OCI-LY3 (cell line): ENCODE measurements around the gene EHBP1L1.

ENCODE experiments used
- EZH2phosphoT487 ChIP-seq: fragments of 200-600 bp; shearing (Covaris generic); IDR thresholded peaks from 2 replicates; pipeline ENCODE4 v1.6.1; 2018; ENCODE audit warnings: antibody characterized with exemption, mixed run types, low read depth
- TF ChIP-seq, protein P1 (sequence below): fragments of 200-600, 300-600 bp; sonication (generic); IDR thresholded peaks from 2 replicates; pipeline ENCODE4 v1.5.1; 2014; ENCODE audit warnings: antibody characterized with exemption, low read length, low read depth

DNA sequence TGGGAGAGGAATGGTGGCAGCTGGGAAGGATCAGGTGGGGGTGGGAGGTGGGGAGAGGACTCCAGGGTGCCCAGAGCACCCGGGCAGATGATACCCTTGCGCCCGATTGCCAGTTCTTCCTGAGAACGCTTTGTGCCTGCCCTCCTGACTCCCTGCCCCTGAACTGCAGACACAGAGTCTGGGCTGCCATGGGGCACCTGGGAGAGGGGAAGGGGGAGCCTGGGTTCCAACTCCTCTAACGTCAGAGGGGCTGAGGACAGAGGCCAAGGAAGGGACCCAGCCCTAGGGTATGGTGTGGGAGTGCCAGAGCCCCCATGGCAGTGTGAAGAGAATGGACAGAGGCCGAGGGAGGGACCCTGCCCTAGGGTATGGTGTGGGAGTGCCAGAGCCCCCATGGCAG, 20.7 kb downstream of the EHBP1L1 start:
- TF ChIP-seq, protein P1, sequence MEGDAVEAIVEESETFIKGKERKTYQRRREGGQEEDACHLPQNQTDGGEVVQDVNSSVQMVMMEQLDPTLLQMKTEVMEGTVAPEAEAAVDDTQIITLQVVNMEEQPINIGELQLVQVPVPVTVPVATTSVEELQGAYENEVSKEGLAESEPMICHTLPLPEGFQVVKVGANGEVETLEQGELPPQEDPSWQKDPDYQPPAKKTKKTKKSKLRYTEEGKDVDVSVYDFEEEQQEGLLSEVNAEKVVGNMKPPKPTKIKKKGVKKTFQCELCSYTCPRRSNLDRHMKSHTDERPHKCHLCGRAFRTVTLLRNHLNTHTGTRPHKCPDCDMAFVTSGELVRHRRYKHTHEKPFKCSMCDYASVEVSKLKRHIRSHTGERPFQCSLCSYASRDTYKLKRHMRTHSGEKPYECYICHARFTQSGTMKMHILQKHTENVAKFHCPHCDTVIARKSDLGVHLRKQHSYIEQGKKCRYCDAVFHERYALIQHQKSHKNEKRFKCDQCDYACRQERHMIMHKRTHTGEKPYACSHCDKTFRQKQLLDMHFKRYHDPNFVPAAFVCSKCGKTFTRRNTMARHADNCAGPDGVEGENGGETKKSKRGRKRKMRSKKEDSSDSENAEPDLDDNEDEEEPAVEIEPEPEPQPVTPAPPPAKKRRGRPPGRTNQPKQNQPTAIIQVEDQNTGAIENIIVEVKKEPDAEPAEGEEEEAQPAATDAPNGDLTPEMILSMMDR = no peak
- TF ChIP-seq EZH2phosphoT487 = no peak
